H1 (cell line): ENCODE results near the gene CACNA1D. TPM values are rescaled to one million over a fixed set of nuclear protein-coding genes. Genes with fewer than 3 reads are reported as not detected.

Experiments
- CTCF ChIA-PET: fragments of 300-600 bp; sonication (Branson Sonifier 250); formaldehyde crosslinking; loops from one replicate; lab custom pipeline; 2021; ENCODE audit not compliant: partially characterized antibody; lab: Charles Lee
- POLR2A ChIA-PET: fragments of 300-600 bp; sonication (Branson Sonifier 250); formaldehyde crosslinking; loops from one replicate; lab custom pipeline; 2021; ENCODE audit warnings: inconsistent platforms; ENCODE audit not compliant: partially characterized antibody; lab: Charles Lee
- DNase-seq, 2 experiments: peaks; one replicate each; pipeline versions ENCODE4 v3.0.0 to v3.0.0-alpha.2; 2010 to 2022; ENCODE audit warnings: low spot score in 2 of 2, low read depth in 1 of 2, mixed read lengths in 1 of 2
- FAIRE-seq: peaks from 2 replicates; lab custom pipeline; 2011; peaks lifted over from hg19 to GRCh38; lab: Jason Lieb, UNC
- H2AFZ ChIP-seq: 2 replicates; pipeline ENCODE4 v1.8.1; 2012; ENCODE audit warnings: low read length, inconsistent platforms
- H2AK5ac ChIP-seq: 2 replicates; pipeline ENCODE4 v1.6.1; 2013; ENCODE audit warnings: low read depth, low read length
- H2BK120ac ChIP-seq: replicated peaks from 2 replicates; pipeline ENCODE3; 2013; ENCODE audit warnings: low read depth, low read length, inconsistent platforms
- H2BK12ac ChIP-seq: 2 replicates; pipeline ENCODE4 v1.6.1; 2013; ENCODE audit warnings: low read depth, low read length
- H2BK15ac ChIP-seq: 2 replicates; pipeline ENCODE4 v1.6.1; 2013; ENCODE audit warnings: low read length
- H2BK20ac ChIP-seq: 2 replicates; pipeline ENCODE4 v1.6.1; 2013; ENCODE audit warnings: low read length
- H2BK5ac ChIP-seq: 2 replicates; pipeline ENCODE4 v1.6.1; 2013; ENCODE audit warnings: low read depth, low read length
- H3K14ac ChIP-seq: 2 replicates; pipeline ENCODE4 v1.6.1; 2013; ENCODE audit warnings: inconsistent platforms; ENCODE audit not compliant: insufficient read length
- H3K18ac ChIP-seq: 2 replicates; pipeline ENCODE4 v1.6.1; 2013; ENCODE audit warnings: low read length; ENCODE audit errors: extremely low read depth
- H3K23ac ChIP-seq: 2 replicates; pipeline ENCODE4 v1.6.1; 2013; ENCODE audit warnings: inconsistent platforms; ENCODE audit not compliant: insufficient read length
- H3K23me2 ChIP-seq: 2 replicates; pipeline ENCODE4 v1.6.1; 2013; ENCODE audit warnings: low read depth, low read length
- H3K27ac ChIP-seq: 2 replicates; pipeline ENCODE4 v1.6.1; 2011; ENCODE audit warnings: low read depth, low read length, inconsistent platforms
- H3K27me3 ChIP-seq, 4 experiments: replicated peaks in 1 of 4; 1 replicate in 1 of 4; 2 replicates in 3 of 4; pipeline versions ENCODE4 v1.6.1 to v1.8.1; 2011 to 2013; ENCODE audit warnings: low read length in 3 of 4, mild to moderate bottlenecking in 3 of 4, inconsistent platforms in 2 of 4, mixed read lengths in 2 of 4, moderate library complexity in 1 of 4; ENCODE audit not compliant: control insufficient read depth in 3 of 4, insufficient read depth in 3 of 4; ENCODE audit errors: extremely low read depth in 1 of 4
- H3K36me3 ChIP-seq, 4 experiments: 2 replicates each; pipeline versions ENCODE4 v1.6.1 to v1.8.1; 2011 to 2013; ENCODE audit warnings: mild to moderate bottlenecking in 4 of 4, low read length in 3 of 4, moderate library complexity in 2 of 4, control low read depth in 1 of 4, inconsistent platforms in 1 of 4; ENCODE audit not compliant: insufficient read depth in 4 of 4, control insufficient read depth in 2 of 4
- H3K4ac ChIP-seq: replicated peaks from 2 replicates; pipeline ENCODE3; 2013; ENCODE audit warnings: low read length, low read depth, mixed read lengths, inconsistent platforms; ENCODE audit not compliant: insufficient read length
- H3K4me1 ChIP-seq, 4 experiments: replicated peaks in 1 of 4; 1 replicate in 1 of 4; 2 replicates in 3 of 4; pipeline versions ENCODE4 v1.6.1 to v1.8.1; 2011 to 2013; ENCODE audit warnings: low read length in 3 of 4, inconsistent platforms in 2 of 4, mixed read lengths in 1 of 4; ENCODE audit not compliant: insufficient read depth in 4 of 4, control insufficient read depth in 3 of 4
- H3K4me2 ChIP-seq, 2 experiments: 2 replicates each; pipeline versions ENCODE4 v1.6.1 to v1.8.1; 2011 to 2013; ENCODE audit warnings: low read depth in 2 of 2, low read length in 2 of 2, control low read depth in 1 of 2, inconsistent platforms in 1 of 2, mild to moderate bottlenecking in 1 of 2; ENCODE audit not compliant: insufficient read depth in 1 of 2
- H3K4me3 ChIP-seq, 4 experiments: fragments of 200-600, 300-600 bp in 1 of 4; sonication (generic), shearing (Covaris generic), sonication (Bioruptor Twin) in 1 of 4; 2 replicates each; pipeline versions ENCODE4 v1.5.1 to v1.8.1; 2011 to 2016; ENCODE audit warnings: low read length in 4 of 4, low read depth in 3 of 4, control low read depth in 2 of 4, inconsistent platforms in 2 of 4, mild to moderate bottlenecking in 2 of 4, mixed read lengths in 1 of 4, moderate library complexity in 1 of 4; ENCODE audit not compliant: insufficient read depth in 2 of 4; ENCODE audit errors: extremely low read depth in 1 of 4
- H3K56ac ChIP-seq: replicated peaks from 2 replicates; pipeline ENCODE3; 2013; ENCODE audit warnings: low read depth, mild to moderate bottlenecking, mixed read lengths, low read length, inconsistent platforms; ENCODE audit not compliant: insufficient read length
- H3K79me1 ChIP-seq: 2 replicates; pipeline ENCODE4 v1.6.1; 2013; ENCODE audit warnings: low read depth, low read length, control low read depth
- H3K79me2 ChIP-seq, 2 experiments: 2 replicates each; pipeline versions ENCODE4 v1.6.1 to v1.8.1; 2012 to 2013; ENCODE audit warnings: low read length in 2 of 2, mild to moderate bottlenecking in 2 of 2, inconsistent platforms in 1 of 2; ENCODE audit not compliant: insufficient read depth in 2 of 2, control insufficient read depth in 1 of 2
- H3K9ac ChIP-seq, 4 experiments: replicated peaks in 1 of 4; 1 replicate in 1 of 4; 2 replicates in 3 of 4; pipeline versions ENCODE4 v1.6.1 to v1.8.1; 2011 to 2013; ENCODE audit warnings: low read depth in 3 of 4, low read length in 3 of 4, control low read depth in 2 of 4, mild to moderate bottlenecking in 2 of 4, moderate library complexity in 2 of 4, inconsistent platforms in 1 of 4; ENCODE audit errors: extremely low read depth in 1 of 4
- H3K9me3 ChIP-seq, 2 experiments: 2 replicates each; pipeline versions ENCODE4 v1.6.1 to v1.8.1; 2012 to 2013; ENCODE audit warnings: mild to moderate bottlenecking in 2 of 2, moderate library complexity in 2 of 2, control low read depth in 1 of 2, inconsistent platforms in 1 of 2, low read depth in 1 of 2, low read length in 1 of 2, mixed read lengths in 1 of 2; ENCODE audit not compliant: insufficient read depth in 2 of 2
- H4K20me1 ChIP-seq, 2 experiments: replicated peaks in 1 of 2; 2 replicates each; pipeline versions ENCODE3 to v1.8.1; 2011 to 2013; ENCODE audit warnings: inconsistent platforms in 2 of 2, low read length in 2 of 2, mild to moderate bottlenecking in 1 of 2; ENCODE audit not compliant: insufficient read depth in 2 of 2, control insufficient read depth in 1 of 2
- H4K5ac ChIP-seq: 2 replicates; pipeline ENCODE4 v1.6.1; 2013; ENCODE audit warnings: low read length, low read depth, mixed read lengths, inconsistent platforms; ENCODE audit not compliant: insufficient read length
- H4K8ac ChIP-seq: 2 replicates; pipeline ENCODE4 v1.8.0; 2013; ENCODE audit warnings: mild to moderate bottlenecking, moderate library complexity, low read length, inconsistent platforms; ENCODE audit not compliant: insufficient read depth; ENCODE audit errors: extremely low read depth
- H4K91ac ChIP-seq: replicated peaks from 2 replicates; pipeline ENCODE3; 2013; ENCODE audit warnings: low read length, mixed read lengths, inconsistent platforms; ENCODE audit not compliant: insufficient read length
- BRCA1 ChIP-seq: IDR thresholded peaks from 2 replicates; pipeline ENCODE4 v1.6.1; 2012; ENCODE audit warnings: low read depth, low read length, improper control_type of control experiment
- CEBPB ChIP-seq: IDR thresholded peaks from 2 replicates; pipeline ENCODE4 v1.6.1; 2012; ENCODE audit warnings: low read depth, low read length
- EZH2 ChIP-seq: fragments of 200-600 bp; sonication (generic); IDR thresholded peaks from 2 replicates; pipeline ENCODE4 v1.7.1; 2012; ENCODE audit warnings: low read depth, mild to moderate bottlenecking, moderate library complexity, low read length, inconsistent platforms; ENCODE audit not compliant: severe bottlenecking
- FOSL1 ChIP-seq: IDR thresholded peaks from 2 replicates; pipeline ENCODE4 v1.6.1; 2011; ENCODE audit warnings: mild to moderate bottlenecking, low read depth, low read length, moderate library complexity; ENCODE audit not compliant: insufficient read depth
- HDAC6 ChIP-seq: IDR thresholded peaks from one replicate; pipeline ENCODE4 v1.7.1; 2012; ENCODE audit warnings: low read depth, mild to moderate bottlenecking, inconsistent platforms, low read length, moderate library complexity
- KDM4A ChIP-seq: IDR thresholded peaks from one replicate; pipeline ENCODE4 v1.7.1; 2012; ENCODE audit warnings: low read depth, mild to moderate bottlenecking, moderate library complexity, low read length, inconsistent platforms; ENCODE audit not compliant: severe bottlenecking
- MAFK ChIP-seq: IDR thresholded peaks from 2 replicates; pipeline ENCODE4 v1.6.1; 2012; ENCODE audit warnings: low read depth, mild to moderate bottlenecking, improper control_type of control experiment, low read length
- MAX ChIP-seq: IDR thresholded peaks from 2 replicates; pipeline ENCODE4 v1.6.1; 2012; ENCODE audit warnings: inconsistent platforms
- SIN3A ChIP-seq, 2 experiments: IDR thresholded peaks in 1 of 2; conservative IDR thresholded peaks in 1 of 2; 2 replicates each; pipeline ENCODE4 v1.6.1; 2011 to 2012; ENCODE audit warnings: low read length in 2 of 2, improper control_type of control experiment in 1 of 2, low read depth in 1 of 2, mild to moderate bottlenecking in 1 of 2
- SIRT6 ChIP-seq: IDR thresholded peaks from one replicate; pipeline ENCODE4 v1.7.1; 2012; ENCODE audit warnings: low read length, inconsistent platforms
- SP2 ChIP-seq: IDR thresholded peaks from 2 replicates; pipeline ENCODE4 v1.6.1; 2012; ENCODE audit warnings: mild to moderate bottlenecking, low read length, inconsistent platforms
- SUZ12 ChIP-seq: fragments of 200-600 bp; sonication (generic); IDR thresholded peaks from 2 replicates; pipeline ENCODE4 v1.6.1; 2012; ENCODE audit warnings: mild to moderate bottlenecking, inconsistent platforms, low read length, moderate library complexity, mixed read lengths
- TBP ChIP-seq: IDR thresholded peaks from 2 replicates; pipeline ENCODE4 v1.6.1; 2011; ENCODE audit warnings: low read depth, low read length, improper control_type of control experiment
- USF2 ChIP-seq: IDR thresholded peaks from 2 replicates; pipeline ENCODE4 v1.6.1; 2011; ENCODE audit warnings: low read length, improper control_type of control experiment
- WGBS, 2 experiments: shearing (Covaris generic) in 1 of 2; methylation state at CpG; one replicate each; pipeline versions ENCODE4 v1.1.6 to v1.1.7; 2013 to 2015; ENCODE audit warnings: low lambda C conversion rate in 2 of 2, mixed read lengths in 2 of 2, inconsistent platforms in 1 of 2, low coverage in 1 of 2, missing lambda C conversion rate in 1 of 2; ENCODE audit not compliant: insufficient replicate concordance in 2 of 2, insufficient coverage in 1 of 2, insufficient read length in 1 of 2; ENCODE audit errors: extremely low coverage in 1 of 2, missing lambda C conversion rate in 1 of 2; 5-methylcytosine and 5-hydroxymethylcytosine counted together
- polyA plus RNA-seq, 7 experiments: library from polyadenylated mRNA; depleted of rRNA in 3 of 7; stranded (reverse) in 5 of 7; unstranded in 2 of 7; fragments of >200 nt in 5 of 7; fragments of 200-250 nt in 2 of 7; gene quantifications; 1 replicate in 5 of 7; 2 replicates in 1 of 7; 4 replicates in 1 of 7; pipeline versions ENCODE4 v1.2.1 to v1.2.3, GENCODE V29; 2011 to 2013; ENCODE audit warnings: missing spikeins in 2 of 7, mixed read lengths in 2 of 7
- total RNA-seq: library from RNA; stranded (reverse); fragmentation: NEBNext Ultra II Directional; extraction: Animal tissue kit (Norgen Biotek cat#: 25700); gene quantifications from 2 replicates; pipeline ENCODE4 v1.2.1, GENCODE V29; 2021

The CACNA1D gene
- total and polyA plus RNA-seq, 2 of the 8 experiments (the other 6 are each of a cell fraction or from before 2014, with no cell fraction given), result 2.0 to 2.9 TPM

- H3K27me3 ChIP-seq, result no peaks in the 10 kb centered on the region
- 78% methylated on average over 3 of the region's 3 CpGs; no CpG with 5 or more reads in 1 of the 2 experiments for WGBS, 2 experiments
- H3K23me2 ChIP-seq, result no peaks in the 10 kb centered on the region
- no peak for TF ChIP-seq FOSL1
- no peak for TF ChIP-seq HDAC6
- TF ChIP-seq SIN3A (conservative IDR thresholded peaks at IDR 0.05 in 1 of 2, IDR thresholded peaks at IDR 0.05 in 1 of 2; ENCODE audit: low read depth in 1 of 2, low read length in 2 of 2), result no peak
- no peak for TF ChIP-seq SIRT6
- no peak for TF ChIP-seq USF2
- no peak for TF ChIP-seq CEBPB
- no peak for TF ChIP-seq EZH2
- TF ChIP-seq BRCA1, result no peak
- no peak for TF ChIP-seq MAX
- TF ChIP-seq MAFK, result no peak
- TF ChIP-seq TBP, result no peak
- TF ChIP-seq SUZ12, result no peak
- no peak for TF ChIP-seq SP2
- no peak for TF ChIP-seq KDM4A
Measured at GRCh38 chr3:53792866-53793265, 298.5 kb downstream of the CACNA1D start.

More at GRCh38 chr3:53792866-53793265, 298.5 kb downstream of the CACNA1D start:
- Histone ChIP-seq H3K18ac (no peak overlapping the region), H2BK120ac (no peak overlapping the region), H4K5ac (no peak overlapping the region), H3K9ac (no peak overlapping the region), H3K14ac (no peak overlapping the region), H3K27ac (no peak overlapping the region), H2AFZ (no peak overlapping the region), H3K79me1 (no peaks in the 10 kb centered on the region), H2BK20ac (no peak overlapping the region), H3K4me2 (no peak overlapping the region), H2AK5ac (no peak overlapping the region), H3K23ac (no peak overlapping the region), H2BK12ac (no peak overlapping the region), H3K79me2 (no peaks in the 10 kb centered on the region), H4K8ac (no peak overlapping the region), H3K4me1 (peaks cover 0 to 8% (median 5%) of the 10 kb centered on the region in 4 experiments; a peak in 5 of 7 replicates), H3K36me3 (no peaks in the 10 kb centered on the region), H4K91ac (no peak overlapping the region), H2BK5ac (no peak overlapping the region), H4K20me1 (no peaks in the 10 kb centered on the region), H3K56ac (no peak overlapping the region), H3K4ac (no peak overlapping the region), H3K4me3 (no peak overlapping the region), H3K9me3 (no peaks in the 10 kb centered on the region), H2BK15ac (no peak overlapping the region)
- no peak for DNase-seq
- ChIA-PET POLR2A (no interaction called here), CTCF (interaction anchor here (0.9 to 1.4 kb wide), 3 partner anchors 11 to 96 kb away, joined by 3 to 4 read pairs (median 4); no protein-coding TSS in a partner anchor)
- no peak for FAIRE-seq
